Type B pancreatic cell (in vitro differentiated cells): Measurements from ENCODE around the gene ZNF804A. TPM values are rescaled to one million over a fixed set of nuclear protein-coding genes. Genes with fewer than 3 reads are reported as not detected.

Source experiments
- DNase-seq: peaks from one replicate; pipeline ENCODE4 v3.0.0; 2021; ENCODE audit warnings: mixed read lengths; ENCODE audit not compliant: unreplicated experiment; ENCODE audit errors: extremely low spot score
- H3K27ac Mint-ChIP-seq: 2 replicates; pipeline ENCODE4 v1.8.0; 2021; ENCODE audit warnings: mild to moderate bottlenecking, mixed read lengths
- H3K27me3 Mint-ChIP-seq: 2 replicates; pipeline ENCODE4 v1.8.0; 2021; ENCODE audit warnings: mixed read lengths
- H3K36me3 Mint-ChIP-seq: 2 replicates; pipeline ENCODE4 v1.8.0; 2021; ENCODE audit warnings: mixed read lengths
- H3K4me1 Mint-ChIP-seq: one replicate; pipeline ENCODE4 v1.8.0; 2021; ENCODE audit warnings: mixed read lengths; ENCODE audit not compliant: unreplicated experiment
- H3K4me3 Mint-ChIP-seq: 2 replicates; pipeline ENCODE4 v1.8.0; 2021; ENCODE audit warnings: mild to moderate bottlenecking, mixed read lengths
- H3K9me3 Mint-ChIP-seq: 2 replicates; pipeline ENCODE4 v1.8.0; 2021; ENCODE audit warnings: mixed read lengths
- CTCF ChIP-seq: fragments of 200-600 bp; sonication (generic); conservative IDR thresholded peaks from 2 replicates; pipeline ENCODE4 v1.5.0; 2021; ENCODE audit warnings: antibody characterized with exemption, mild to moderate bottlenecking
- total RNA-seq: library from RNA; stranded (reverse); gene quantifications from 2 replicates; pipeline ENCODE4 v1.2.1, GENCODE V29; 2021; ENCODE audit warnings: low replicate concordance

ZNF804A gene
- total RNA-seq, 1 donor from 2014 or later = 2.0 TPM

GRCh38 chr2:184779777-184780176 is 181.4 kb downstream of the ZNF804A start:
- H3K4me3 Mint-ChIP-seq = no peak overlapping the region

GRCh38 chr2:184780384-184780783 is 182.1 kb downstream of the ZNF804A start:
- Mint-ChIP-seq H3K27ac (no peak overlapping the region), H3K4me1 (no peaks in the 10 kb centered on the region), H3K4me3 (no peak overlapping the region), H3K36me3 (no peaks in the 10 kb centered on the region), H3K27me3 (peaks cover 4% of the 10 kb centered on the region), H3K9me3 (no peaks in the 10 kb centered on the region)
- TF ChIP-seq CTCF = no peak
- no peak for DNase-seq

More at GRCh38 chr2:184779777-184780176, 181.4 kb downstream of the ZNF804A start:
- Mint-ChIP-seq H3K9me3 (no peaks in the 10 kb centered on the region), H3K27ac (no peak overlapping the region), H3K36me3 (no peaks in the 10 kb centered on the region), H3K27me3 (peaks cover 4% of the 10 kb centered on the region), H3K4me1 (no peaks in the 10 kb centered on the region)
- TF ChIP-seq CTCF = no peak
- no peak for DNase-seq

GRCh38 chr2:184780944-184781343 is 182.6 kb downstream of the ZNF804A start:
- Mint-ChIP-seq H3K27me3 (peaks cover 4% of the 10 kb centered on the region), H3K4me3 (no peak overlapping the region), H3K9me3 (no peaks in the 10 kb centered on the region), H3K27ac (no peak overlapping the region), H3K36me3 (no peaks in the 10 kb centered on the region), H3K4me1 (no peaks in the 10 kb centered on the region)
- no peak for TF ChIP-seq CTCF
- no peak for DNase-seq

- DNase-seq = no peak
- no peaks in the 10 kb centered on the region for H3K9me3 Mint-ChIP-seq
- no peaks in the 10 kb centered on the region for H3K36me3 Mint-ChIP-seq
- no peak overlapping the region for H3K4me3 Mint-ChIP-seq
- no peaks in the 10 kb centered on the region for H3K4me1 Mint-ChIP-seq
- no peak for TF ChIP-seq CTCF
- no peaks in the 10 kb centered on the region for H3K27me3 Mint-ChIP-seq
- H3K27ac Mint-ChIP-seq = no peak overlapping the region
Measured at GRCh38 chr2:184783576-184783975, 185.2 kb downstream of the ZNF804A start.

GRCh38 chr2:184793176-184793575 is 194.8 kb downstream of the ZNF804A start:
- no peak overlapping the region for H3K4me3 Mint-ChIP-seq
- no peaks in the 10 kb centered on the region for H3K9me3 Mint-ChIP-seq
- no peak for DNase-seq
- no peaks in the 10 kb centered on the region for H3K4me1 Mint-ChIP-seq
- H3K27me3 Mint-ChIP-seq = no peaks in the 10 kb centered on the region
- no peak for TF ChIP-seq CTCF
- H3K36me3 Mint-ChIP-seq = no peaks in the 10 kb centered on the region
- no peak overlapping the region for H3K27ac Mint-ChIP-seq

GRCh38 chr2:184799379-184799778 is 201.1 kb downstream of the ZNF804A start:
- Mint-ChIP-seq H3K27ac (no peak overlapping the region), H3K4me1 (no peaks in the 10 kb centered on the region), H3K4me3 (no peak overlapping the region), H3K9me3 (no peaks in the 10 kb centered on the region), H3K36me3 (no peaks in the 10 kb centered on the region), H3K27me3 (no peaks in the 10 kb centered on the region)
- TF ChIP-seq CTCF = no peak
- DNase-seq = no peak
